Measurements from ENCODE around the gene NSG1. TPM values are rescaled to one million over a fixed set of nuclear protein-coding genes. Genes with fewer than 3 reads are reported as not detected.

Gene NSG1, protein sequence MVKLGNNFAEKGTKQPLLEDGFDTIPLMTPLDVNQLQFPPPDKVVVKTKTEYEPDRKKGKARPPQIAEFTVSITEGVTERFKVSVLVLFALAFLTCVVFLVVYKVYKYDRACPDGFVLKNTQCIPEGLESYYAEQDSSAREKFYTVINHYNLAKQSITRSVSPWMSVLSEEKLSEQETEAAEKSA
- total RNA-seq (10 to 100 TPM; 14.2 to 42.8 (median 19.2) TPM), total RNA-seq (0.57 to 63.5 (median 10.7) reads per million in 29 experiments)
- total RNA-seq (2013) = 33.3 TPM

DNA sequence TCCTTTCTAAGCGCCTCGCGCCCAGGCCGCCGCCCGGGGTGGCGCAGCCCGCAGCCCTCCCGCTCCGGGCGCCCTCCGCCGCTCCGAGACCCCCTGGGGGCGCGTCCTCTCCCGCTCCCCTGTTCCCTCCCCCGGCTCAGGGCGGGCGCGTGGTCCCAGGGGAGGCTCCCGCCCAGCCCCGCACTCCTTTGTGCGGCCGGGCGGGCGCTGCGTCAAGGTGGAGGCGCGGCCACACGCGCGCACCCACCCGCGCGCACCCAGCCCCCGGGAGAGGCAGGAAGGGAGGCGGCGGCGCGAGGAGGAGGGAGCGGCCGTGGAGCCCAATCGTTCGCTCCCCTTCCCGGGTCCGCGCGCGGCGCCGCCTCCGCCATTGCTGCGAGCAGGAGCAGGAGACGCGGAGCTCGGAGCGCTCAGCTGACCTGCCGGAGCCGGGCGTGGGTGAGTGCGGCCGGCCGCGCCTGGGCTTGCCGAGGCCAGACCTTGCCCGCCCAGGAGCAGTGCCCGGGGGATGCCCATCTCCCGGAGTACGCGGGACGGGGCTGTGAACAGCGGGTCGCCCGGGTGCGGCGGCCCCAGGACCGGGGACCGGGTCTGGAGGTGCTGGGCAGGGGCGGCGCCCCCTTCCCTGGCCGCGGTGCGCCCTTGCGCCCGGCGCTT is at the start of gene NSG1:
NSG1 (plus strand) TSS at position 367 of the 657 bp plus-strand sequence. CDS start 528 bp downstream, outside the sequence.
- peaks cover 18 to 26% of the 10 kb centered on the region in 2 donors for H3K27me3 Mint-ChIP-seq
- H3K9me3 Mint-ChIP-seq = no peaks in the 10 kb centered on the region
- ChIA-PET POLR2A (no interaction called here), CTCF (no interaction called here)
- peak within 1 kb of the TSS in 1 of 2 donors; percentile 61 for H3K27ac Mint-ChIP-seq
- H3K4me3 Mint-ChIP-seq = peak within 1 kb of the TSS; percentile 77 to 88 (median 86)
- Histone ChIP-seq H3K4me1 (ENCODE audit: control insufficient read depth in 1 of 2, extremely low read depth in 1 of 2, insufficient read depth in 2 of 2, low read length in 2 of 2) (peaks cover 2 to 30% of the 10 kb centered on the region in 2 experiments), H3K4me3 (ENCODE audit: control insufficient read depth in 1 of 2, extremely low read depth in 1 of 2, low read length in 1 of 2) (peak within 1 kb of the TSS; percentile 60 to 63), H3K27me3 (replicated peaks in 1 of 2; ENCODE audit: control insufficient read depth in 2 of 2, extremely low read depth in 1 of 2, insufficient read depth in 2 of 2, low read length in 1 of 2) (peaks cover 2 to 42% of the 10 kb centered on the region in 2 experiments), H3K9me3 (no peaks in the 10 kb centered on the region), H3K36me3 (ENCODE audit: control insufficient read depth in 2 of 2, extremely low read depth in 1 of 2, insufficient read depth in 1 of 2, low read length in 1 of 2) (no peaks in the 10 kb centered on the region), H3K27ac (ENCODE audit: low read length) (peak within 1 kb of the TSS; percentile 19)
- peaks cover 4% of the 10 kb centered on the region for H3K36me3 Mint-ChIP-seq
- ATAC-seq (replicated peaks in 1 of 4) (peak; percentile 71 to 72 (median 72)), DNase-seq (peak in 26 of 35 experiments; percentile 9 to 65 (median 25))
- peaks cover 11 to 21% (median 20%) of the 10 kb centered on the region in 3 donors for H3K4me1 Mint-ChIP-seq
- WGBS (ENCODE audit: insufficient coverage) = under 1% methylated on average over 83 of the region's 87 CpGs

DNA sequence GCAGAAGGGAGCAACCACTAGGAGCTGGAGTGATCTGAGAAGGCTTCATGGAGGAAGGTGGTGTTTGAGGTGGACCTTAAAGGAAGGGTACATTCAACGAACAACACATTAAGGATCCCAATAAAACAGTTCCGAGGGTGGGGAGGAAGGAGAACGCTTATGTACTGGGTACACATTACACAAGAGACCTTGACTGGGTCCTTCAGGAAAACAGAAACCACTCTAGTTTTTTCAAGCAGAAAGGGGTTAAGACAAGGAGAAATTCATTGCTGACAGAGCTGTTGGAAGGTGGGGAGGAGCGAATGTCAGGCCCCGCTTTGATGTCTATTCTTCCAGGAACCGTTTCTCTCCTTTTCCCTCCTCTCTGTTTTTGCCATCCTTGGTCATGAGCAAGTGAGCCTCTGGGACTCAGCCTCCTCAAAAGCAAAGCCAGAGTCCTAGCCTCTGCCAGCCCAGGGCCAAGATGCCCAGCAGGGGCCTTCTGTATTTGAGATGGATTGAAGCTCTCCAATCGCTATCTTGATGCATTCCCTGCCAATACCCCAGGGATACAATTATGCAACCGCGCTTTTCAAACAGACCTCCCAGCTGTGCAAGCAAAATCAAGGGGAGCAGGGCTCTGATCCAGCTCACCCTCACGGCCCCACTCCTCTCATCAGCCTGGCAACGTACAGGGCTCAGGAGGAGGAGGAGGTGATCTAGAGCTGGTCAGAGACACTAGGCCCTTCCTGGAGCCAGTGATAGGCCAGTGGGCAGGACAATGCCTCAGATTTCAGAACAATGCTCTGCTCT is 48.5 kb upstream of the NSG1 start:
- H3K27ac Mint-ChIP-seq = no peak overlapping the region
- Histone ChIP-seq H3K27me3 (replicated peaks in 1 of 2; ENCODE audit: control insufficient read depth in 2 of 2, extremely low read depth in 1 of 2, insufficient read depth in 2 of 2, low read length in 1 of 2) (no peaks in the 10 kb centered on the region), H3K4me3 (ENCODE audit: control insufficient read depth in 1 of 2, extremely low read depth in 1 of 2, low read length in 1 of 2) (no peak overlapping the region), H3K27ac (ENCODE audit: low read length) (no peak overlapping the region), H3K4me1 (ENCODE audit: control insufficient read depth in 1 of 2, extremely low read depth in 1 of 2, insufficient read depth in 2 of 2, low read length in 2 of 2) (peaks cover 0 to 6% of the 10 kb centered on the region in 2 experiments), H3K9me3 (no peaks in the 10 kb centered on the region), H3K36me3 (ENCODE audit: control insufficient read depth in 2 of 2, extremely low read depth in 1 of 2, insufficient read depth in 1 of 2, low read length in 1 of 2) (no peaks in the 10 kb centered on the region)
- H3K27me3 Mint-ChIP-seq = no peaks in the 10 kb centered on the region
- POLR2A ChIA-PET = no interaction called here
- CTCF ChIA-PET = interaction anchor here (0.6 to 0.9 kb wide), 4 partner anchors 72 to 1921 kb away, joined by 3 to 8 read pairs (median 3); no protein-coding TSS in a partner anchor
- 90% methylated on average over 2 of the region's 11 CpGs for WGBS (ENCODE audit: insufficient coverage)
- no peak overlapping the region for H3K4me3 Mint-ChIP-seq
- H3K4me1 Mint-ChIP-seq = peaks cover 8 to 14% (median 13%) of the 10 kb centered on the region in 3 donors
- H3K36me3 Mint-ChIP-seq = no peaks in the 10 kb centered on the region
- H3K9me3 Mint-ChIP-seq = no peaks in the 10 kb centered on the region
- ATAC-seq (replicated peaks in 1 of 4) = no peak
- DNase-seq = no peak

DNA sequence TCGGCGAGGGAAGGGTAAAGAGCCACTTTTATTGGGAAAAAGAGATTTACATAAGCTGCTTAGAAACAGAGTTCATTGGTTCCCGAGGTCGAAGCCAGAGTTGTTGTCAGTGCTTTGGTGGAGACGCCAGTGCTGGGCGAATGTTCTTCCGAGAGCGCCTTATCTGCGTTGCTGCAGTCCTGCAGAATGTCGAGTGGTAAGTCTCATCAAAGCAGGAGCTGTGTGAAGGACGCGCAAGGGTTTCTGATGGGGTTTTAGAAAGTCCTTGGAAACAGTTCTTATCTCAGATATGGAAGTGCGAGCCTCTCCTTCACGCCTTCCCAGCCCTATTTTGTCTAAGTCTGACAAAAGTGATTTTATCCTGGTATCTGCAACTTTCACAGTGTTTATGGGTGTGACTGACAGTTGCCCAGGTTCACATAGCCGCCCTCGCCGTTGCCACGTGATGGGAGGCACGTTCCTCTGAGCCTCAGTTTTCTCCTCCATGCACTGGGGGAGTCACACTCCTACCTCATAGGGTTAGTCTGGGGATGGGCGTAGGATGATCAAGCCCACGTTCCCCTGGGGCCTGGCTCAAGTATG is 47.3 kb upstream of the NSG1 start:
- ChIA-PET CTCF (interaction anchor here in 1 of 2 donors (0.9 kb wide), 1 partner anchor 79 kb away, joined by 3 read pairs; no protein-coding TSS in a partner anchor), POLR2A (no interaction called here)
- Histone ChIP-seq H3K27me3 (replicated peaks in 1 of 2; ENCODE audit: control insufficient read depth in 2 of 2, extremely low read depth in 1 of 2, insufficient read depth in 2 of 2, low read length in 1 of 2) (no peaks in the 10 kb centered on the region), H3K27ac (ENCODE audit: low read length) (no peak overlapping the region), H3K4me3 (ENCODE audit: control insufficient read depth in 1 of 2, extremely low read depth in 1 of 2, low read length in 1 of 2) (no peak overlapping the region), H3K9me3 (no peaks in the 10 kb centered on the region), H3K36me3 (ENCODE audit: control insufficient read depth in 2 of 2, extremely low read depth in 1 of 2, insufficient read depth in 1 of 2, low read length in 1 of 2) (no peaks in the 10 kb centered on the region), H3K4me1 (ENCODE audit: control insufficient read depth in 1 of 2, extremely low read depth in 1 of 2, insufficient read depth in 2 of 2, low read length in 2 of 2) (peaks cover 0 to 6% of the 10 kb centered on the region in 2 experiments)
- no peak overlapping the region for H3K4me3 Mint-ChIP-seq
- H3K4me1 Mint-ChIP-seq = peaks cover 7 to 14% (median 7%) of the 10 kb centered on the region in 3 donors
- no peak for DNase-seq
- no peaks in the 10 kb centered on the region for H3K36me3 Mint-ChIP-seq
- 93% methylated on average over 10 of the region's 21 CpGs for WGBS (ENCODE audit: insufficient coverage)
- no peaks in the 10 kb centered on the region for H3K9me3 Mint-ChIP-seq
- no peak overlapping the region for H3K27ac Mint-ChIP-seq
- ATAC-seq (replicated peaks in 1 of 4) = no peak
- no peaks in the 10 kb centered on the region for H3K27me3 Mint-ChIP-seq

DNA sequence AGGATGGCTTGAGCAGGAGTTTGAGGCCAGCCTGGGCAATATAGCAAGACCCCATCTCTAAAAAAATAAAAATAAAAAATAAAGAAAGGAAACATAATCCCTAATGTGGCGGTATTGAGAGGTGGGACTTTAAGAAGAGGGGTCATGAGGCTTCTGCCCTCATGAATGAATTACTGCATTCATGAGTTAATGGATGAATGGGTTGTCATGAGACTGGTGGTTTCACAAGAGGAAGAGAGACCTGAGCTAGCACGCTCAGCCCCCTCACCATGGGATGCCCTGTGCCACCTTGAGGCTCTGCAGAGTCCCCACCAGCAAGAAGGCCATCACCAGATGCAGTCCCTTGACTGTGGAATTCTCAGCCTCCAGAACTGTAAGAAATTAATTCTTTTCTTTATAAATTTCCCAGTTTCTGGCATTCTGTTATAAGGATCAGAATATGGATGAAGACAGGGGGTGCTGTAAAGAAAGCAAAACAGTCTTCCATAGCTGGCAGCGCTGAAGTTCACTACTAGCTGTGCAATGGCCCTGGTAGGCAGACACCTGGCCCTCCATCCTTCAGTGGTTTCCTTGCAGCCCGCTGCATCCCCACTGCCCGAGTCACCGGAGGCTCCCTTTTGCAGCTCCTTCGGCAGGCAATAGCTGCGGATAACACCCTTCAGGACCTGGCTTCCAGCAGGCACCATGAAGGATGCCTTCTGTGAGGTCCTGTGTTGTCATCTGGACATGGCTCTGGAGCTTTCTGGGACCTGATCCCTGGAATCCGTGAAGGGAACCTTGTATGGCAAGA is 44.8 kb upstream of the NSG1 start:
- Mint-ChIP-seq H3K27ac (no peak overlapping the region), H3K9me3 (no peaks in the 10 kb centered on the region), H3K27me3 (no peaks in the 10 kb centered on the region), H3K4me3 (no peak overlapping the region), H3K36me3 (no peaks in the 10 kb centered on the region), H3K4me1 (peaks cover 1 to 17% (median 8%) of the 10 kb centered on the region in 3 donors)
- no peak overlapping the region for H3K27ac ChIP-seq (ENCODE audit: low read length)
- no peak for ATAC-seq (replicated peaks in 1 of 4)
- no peak for DNase-seq
- no peaks in the 10 kb centered on the region for H3K36me3 ChIP-seq (ENCODE audit: control insufficient read depth in 2 of 2, extremely low read depth in 1 of 2, insufficient read depth in 1 of 2, low read length in 1 of 2)
- peaks cover 0 to 4% of the 10 kb centered on the region in 2 experiments for H3K4me1 ChIP-seq (ENCODE audit: control insufficient read depth in 1 of 2, extremely low read depth in 1 of 2, insufficient read depth in 2 of 2, low read length in 2 of 2)
- no peaks in the 10 kb centered on the region for H3K27me3 ChIP-seq (replicated peaks in 1 of 2; ENCODE audit: control insufficient read depth in 2 of 2, extremely low read depth in 1 of 2, insufficient read depth in 2 of 2, low read length in 1 of 2)
- CTCF ChIA-PET = no interaction called here
- POLR2A ChIA-PET = interaction anchor here in 1 of 2 donors (0.6 kb wide), 1 partner anchor 11 kb away, joined by 8 read pairs; no protein-coding TSS in a partner anchor
- 96% methylated on average over 7 of the region's 9 CpGs for WGBS (ENCODE audit: insufficient coverage)
- H3K9me3 ChIP-seq = no peaks in the 10 kb centered on the region
- no peak overlapping the region for H3K4me3 ChIP-seq (ENCODE audit: control insufficient read depth in 1 of 2, extremely low read depth in 1 of 2, low read length in 1 of 2)

DNA sequence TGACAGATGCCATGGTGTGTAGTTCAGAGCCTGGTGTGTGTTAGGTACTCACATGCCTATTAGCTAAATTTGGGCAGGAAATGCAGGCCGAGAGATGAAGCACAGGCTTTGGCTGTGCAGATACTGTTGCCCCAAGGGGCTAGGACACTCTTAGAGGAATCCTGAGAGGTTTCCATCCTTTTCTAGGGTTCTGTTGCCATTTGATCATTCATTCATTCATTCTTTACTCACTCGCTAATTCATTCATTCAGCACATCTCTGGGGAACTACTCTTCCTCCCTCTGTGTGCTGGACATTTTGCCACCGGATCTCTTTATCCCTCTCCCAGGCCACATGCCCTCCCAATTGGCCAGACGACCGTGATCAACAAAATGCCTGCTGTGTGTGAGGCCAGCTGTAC is 43.9 kb upstream of the NSG1 start:
- Histone ChIP-seq H3K4me3 (ENCODE audit: control insufficient read depth in 1 of 2, extremely low read depth in 1 of 2, low read length in 1 of 2) (no peak overlapping the region), H3K9me3 (no peaks in the 10 kb centered on the region), H3K27me3 (replicated peaks in 1 of 2; ENCODE audit: control insufficient read depth in 2 of 2, extremely low read depth in 1 of 2, insufficient read depth in 2 of 2, low read length in 1 of 2) (no peaks in the 10 kb centered on the region), H3K36me3 (ENCODE audit: control insufficient read depth in 2 of 2, extremely low read depth in 1 of 2, insufficient read depth in 1 of 2, low read length in 1 of 2) (no peaks in the 10 kb centered on the region), H3K27ac (ENCODE audit: low read length) (no peak overlapping the region), H3K4me1 (ENCODE audit: control insufficient read depth in 1 of 2, extremely low read depth in 1 of 2, insufficient read depth in 2 of 2, low read length in 2 of 2) (peaks cover 2 to 11% of the 10 kb centered on the region in 2 experiments)
- CTCF ChIA-PET = no interaction called here
- ATAC-seq (replicated peaks in 1 of 4) (no peak), DNase-seq (no peak)
- no peak overlapping the region for H3K4me3 Mint-ChIP-seq
- POLR2A ChIA-PET = no interaction called here
- 71% methylated on average over 2 of the region's 5 CpGs for WGBS (ENCODE audit: insufficient coverage)
- peaks cover 11 to 25% (median 18%) of the 10 kb centered on the region in 3 donors for H3K4me1 Mint-ChIP-seq
- no peak overlapping the region for H3K27ac Mint-ChIP-seq
- no peaks in the 10 kb centered on the region for H3K27me3 Mint-ChIP-seq
- no peaks in the 10 kb centered on the region for H3K9me3 Mint-ChIP-seq
- no peaks in the 10 kb centered on the region for H3K36me3 Mint-ChIP-seq
